ENCODE results near the gene IL25.

DNA sequence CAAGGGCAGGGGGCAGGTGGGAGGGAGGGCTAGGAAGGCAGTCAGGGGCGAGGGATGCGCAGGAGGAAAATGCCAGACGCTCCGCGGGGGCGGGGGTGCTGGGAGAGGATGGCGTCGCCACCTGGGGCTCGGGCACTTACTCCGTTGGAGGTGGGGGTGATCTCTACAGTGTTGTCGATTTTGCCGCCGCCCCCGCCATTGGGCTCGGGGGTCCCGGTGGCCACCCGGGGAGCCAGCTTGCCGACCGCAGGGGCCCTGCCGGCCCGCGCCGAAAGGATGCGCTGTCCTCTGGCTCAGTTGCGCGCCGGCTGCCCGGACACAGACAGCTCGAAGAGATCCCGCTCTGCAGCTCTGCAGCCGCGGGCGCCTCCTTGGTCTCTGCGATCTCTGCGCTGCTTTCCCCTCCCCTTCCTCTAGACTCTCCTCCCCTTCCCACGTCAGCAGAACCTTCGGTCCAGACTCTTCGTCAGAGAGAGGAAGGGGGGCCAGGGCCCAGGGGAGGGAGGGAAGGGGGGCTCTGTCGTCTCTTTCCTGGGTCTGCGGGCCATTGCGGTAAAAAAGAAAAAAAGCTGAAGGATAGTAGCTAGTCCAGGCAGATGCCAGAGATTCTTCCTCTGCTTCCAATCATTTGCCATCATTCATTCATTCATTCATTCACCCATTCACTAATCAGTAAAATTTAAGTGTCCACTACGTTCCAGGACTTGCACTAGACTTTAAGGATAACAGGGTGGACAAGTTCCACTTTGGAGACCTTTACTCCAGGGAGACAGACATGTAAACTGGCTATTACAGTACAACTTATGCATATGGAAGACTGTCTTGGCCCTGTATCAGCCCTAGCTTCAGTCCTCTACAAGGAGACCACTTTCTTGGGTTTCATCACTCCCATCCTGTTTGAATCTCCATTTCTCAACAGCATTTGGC is 19.8 kb upstream of the IL25 start, which contains the start of gene SLC22A17:
- TF ChIP-seq EZH2 (IDR thresholded peaks at IDR 0.05; ENCODE audit: borderline replicate concordance, low read length) = no peak
- TF ChIP-seq, protein P1, sequence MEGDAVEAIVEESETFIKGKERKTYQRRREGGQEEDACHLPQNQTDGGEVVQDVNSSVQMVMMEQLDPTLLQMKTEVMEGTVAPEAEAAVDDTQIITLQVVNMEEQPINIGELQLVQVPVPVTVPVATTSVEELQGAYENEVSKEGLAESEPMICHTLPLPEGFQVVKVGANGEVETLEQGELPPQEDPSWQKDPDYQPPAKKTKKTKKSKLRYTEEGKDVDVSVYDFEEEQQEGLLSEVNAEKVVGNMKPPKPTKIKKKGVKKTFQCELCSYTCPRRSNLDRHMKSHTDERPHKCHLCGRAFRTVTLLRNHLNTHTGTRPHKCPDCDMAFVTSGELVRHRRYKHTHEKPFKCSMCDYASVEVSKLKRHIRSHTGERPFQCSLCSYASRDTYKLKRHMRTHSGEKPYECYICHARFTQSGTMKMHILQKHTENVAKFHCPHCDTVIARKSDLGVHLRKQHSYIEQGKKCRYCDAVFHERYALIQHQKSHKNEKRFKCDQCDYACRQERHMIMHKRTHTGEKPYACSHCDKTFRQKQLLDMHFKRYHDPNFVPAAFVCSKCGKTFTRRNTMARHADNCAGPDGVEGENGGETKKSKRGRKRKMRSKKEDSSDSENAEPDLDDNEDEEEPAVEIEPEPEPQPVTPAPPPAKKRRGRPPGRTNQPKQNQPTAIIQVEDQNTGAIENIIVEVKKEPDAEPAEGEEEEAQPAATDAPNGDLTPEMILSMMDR (IDR thresholded peaks at IDR 0.05; ENCODE audit: low read length) = no peak

All from OCI-LY1 (cell line).